ENCODE measurements around the gene TMPRSS9. TPM values are rescaled to one million over a fixed set of nuclear protein-coding genes. Genes with fewer than 3 reads are reported as not detected.

Gene TMPRSS9
- total RNA-seq, 1 donor from 2014 or later: not detected

DNA sequence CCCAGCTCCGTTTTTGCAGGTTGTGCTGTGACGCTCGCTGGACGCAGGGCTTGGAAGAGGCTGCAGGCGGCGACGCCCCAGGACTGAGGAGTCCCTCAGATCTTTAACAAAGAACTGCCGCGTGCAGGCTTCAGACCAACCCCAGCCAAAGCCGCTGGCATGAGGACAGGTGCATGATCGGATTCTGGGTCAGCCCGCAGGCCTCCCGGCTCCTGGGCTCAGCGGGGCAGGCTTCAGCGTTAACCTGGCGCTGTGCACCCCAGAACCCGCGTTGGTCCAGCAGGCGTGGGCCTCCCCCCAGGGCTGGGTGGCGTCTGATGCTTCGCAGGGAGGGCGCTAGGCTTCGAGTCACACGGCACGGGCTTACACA is 68.2 kb downstream of the TMPRSS9 start:
- TF ChIP-seq, protein P1, sequence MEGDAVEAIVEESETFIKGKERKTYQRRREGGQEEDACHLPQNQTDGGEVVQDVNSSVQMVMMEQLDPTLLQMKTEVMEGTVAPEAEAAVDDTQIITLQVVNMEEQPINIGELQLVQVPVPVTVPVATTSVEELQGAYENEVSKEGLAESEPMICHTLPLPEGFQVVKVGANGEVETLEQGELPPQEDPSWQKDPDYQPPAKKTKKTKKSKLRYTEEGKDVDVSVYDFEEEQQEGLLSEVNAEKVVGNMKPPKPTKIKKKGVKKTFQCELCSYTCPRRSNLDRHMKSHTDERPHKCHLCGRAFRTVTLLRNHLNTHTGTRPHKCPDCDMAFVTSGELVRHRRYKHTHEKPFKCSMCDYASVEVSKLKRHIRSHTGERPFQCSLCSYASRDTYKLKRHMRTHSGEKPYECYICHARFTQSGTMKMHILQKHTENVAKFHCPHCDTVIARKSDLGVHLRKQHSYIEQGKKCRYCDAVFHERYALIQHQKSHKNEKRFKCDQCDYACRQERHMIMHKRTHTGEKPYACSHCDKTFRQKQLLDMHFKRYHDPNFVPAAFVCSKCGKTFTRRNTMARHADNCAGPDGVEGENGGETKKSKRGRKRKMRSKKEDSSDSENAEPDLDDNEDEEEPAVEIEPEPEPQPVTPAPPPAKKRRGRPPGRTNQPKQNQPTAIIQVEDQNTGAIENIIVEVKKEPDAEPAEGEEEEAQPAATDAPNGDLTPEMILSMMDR (conservative IDR thresholded peaks at IDR 0.05; ENCODE audit: low read depth, low read length): no peak
- H3K4me3 ChIP-seq (ENCODE audit: low read depth, low read length): peak overlapping the region; percentile 75
- no peak for DNase-seq (ENCODE audit: low read depth)

DNA sequence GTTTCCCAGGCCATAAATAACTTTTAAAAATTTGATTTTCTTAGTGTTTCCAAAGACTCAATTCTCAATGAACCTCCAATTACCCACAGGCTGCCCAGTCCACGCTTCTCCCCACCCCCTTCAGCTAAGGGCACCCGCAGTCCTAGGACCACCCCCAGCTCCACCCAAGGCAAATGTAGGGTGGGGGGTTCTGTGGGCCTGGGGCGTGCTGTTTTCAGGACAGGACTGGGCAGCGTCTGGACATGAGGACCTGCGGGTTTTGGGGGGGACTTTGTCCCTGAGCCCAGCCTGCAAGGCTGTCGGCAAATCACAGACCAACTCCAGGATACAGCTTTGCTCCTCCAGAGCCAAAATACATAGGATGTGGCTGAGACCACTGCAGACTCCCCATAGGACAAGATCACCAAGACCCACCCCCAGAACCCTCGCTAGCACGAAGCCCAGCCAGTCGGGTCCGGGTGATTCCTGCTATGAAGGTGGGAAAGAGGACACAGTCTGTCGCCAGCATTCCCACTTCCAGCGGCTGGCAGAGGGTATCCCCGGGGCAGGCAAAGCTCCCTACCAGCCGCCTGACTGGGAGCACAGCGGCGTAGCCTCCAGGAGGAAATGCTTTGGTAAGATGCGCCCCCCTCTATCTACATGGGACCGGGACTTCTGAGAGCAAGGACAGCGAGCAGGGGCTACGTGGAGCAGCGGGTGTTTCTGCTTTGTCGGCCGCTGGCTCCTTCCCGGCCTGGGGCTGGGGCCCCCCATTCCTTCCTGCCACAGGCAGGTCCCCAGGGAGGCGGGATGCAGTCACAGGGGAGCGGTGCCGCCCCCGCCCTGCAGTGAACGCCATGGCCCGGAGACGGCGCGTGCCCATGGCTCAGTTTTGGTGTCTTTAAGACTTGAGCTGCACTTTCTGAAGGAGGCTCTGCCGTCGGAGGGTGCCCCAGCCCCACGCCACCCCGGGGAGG is 69.0 kb downstream of the TMPRSS9 start:
- H3K4me3 ChIP-seq (ENCODE audit: low read depth, low read length): no peak overlapping the region
- TF ChIP-seq, protein P1 (conservative IDR thresholded peaks at IDR 0.05; ENCODE audit: low read depth, low read length): no peak
- DNase-seq (ENCODE audit: low read depth): no peak

DNA sequence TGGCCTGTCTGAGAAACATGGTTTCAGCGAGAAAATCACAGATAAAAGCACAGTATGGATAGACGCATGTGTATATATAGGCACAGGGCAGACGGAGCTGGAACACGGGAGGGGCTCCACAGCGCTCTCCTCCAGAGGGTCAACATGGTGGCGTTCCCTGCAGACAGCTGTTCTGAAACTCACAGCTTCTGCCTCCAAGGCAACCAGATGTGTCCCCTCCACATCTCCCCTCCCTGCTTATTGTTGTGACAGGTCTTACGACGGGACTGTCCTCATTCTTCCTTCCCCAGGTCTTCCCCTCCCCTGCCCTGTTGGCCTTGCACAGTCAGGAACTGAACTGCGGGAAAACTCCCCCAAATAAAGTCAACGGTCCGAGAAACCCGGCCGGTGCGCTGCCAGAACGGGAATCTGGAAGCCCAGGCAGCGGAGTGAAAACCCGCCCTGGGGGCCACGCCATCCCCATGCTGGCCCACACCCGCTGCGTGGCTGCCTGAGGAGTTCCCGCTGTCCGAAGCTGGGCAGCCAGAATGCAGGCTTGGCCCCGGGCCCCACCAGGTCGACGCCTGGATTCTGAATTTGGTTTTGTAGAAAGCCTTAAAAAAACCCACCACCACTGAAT is 70.0 kb downstream of the TMPRSS9 start:
- no peak for DNase-seq (ENCODE audit: low read depth)
- TF ChIP-seq, protein P1 (conservative IDR thresholded peaks at IDR 0.05; ENCODE audit: low read depth, low read length): no peak
- no peak overlapping the region for H3K4me3 ChIP-seq (ENCODE audit: low read depth, low read length)

DNA sequence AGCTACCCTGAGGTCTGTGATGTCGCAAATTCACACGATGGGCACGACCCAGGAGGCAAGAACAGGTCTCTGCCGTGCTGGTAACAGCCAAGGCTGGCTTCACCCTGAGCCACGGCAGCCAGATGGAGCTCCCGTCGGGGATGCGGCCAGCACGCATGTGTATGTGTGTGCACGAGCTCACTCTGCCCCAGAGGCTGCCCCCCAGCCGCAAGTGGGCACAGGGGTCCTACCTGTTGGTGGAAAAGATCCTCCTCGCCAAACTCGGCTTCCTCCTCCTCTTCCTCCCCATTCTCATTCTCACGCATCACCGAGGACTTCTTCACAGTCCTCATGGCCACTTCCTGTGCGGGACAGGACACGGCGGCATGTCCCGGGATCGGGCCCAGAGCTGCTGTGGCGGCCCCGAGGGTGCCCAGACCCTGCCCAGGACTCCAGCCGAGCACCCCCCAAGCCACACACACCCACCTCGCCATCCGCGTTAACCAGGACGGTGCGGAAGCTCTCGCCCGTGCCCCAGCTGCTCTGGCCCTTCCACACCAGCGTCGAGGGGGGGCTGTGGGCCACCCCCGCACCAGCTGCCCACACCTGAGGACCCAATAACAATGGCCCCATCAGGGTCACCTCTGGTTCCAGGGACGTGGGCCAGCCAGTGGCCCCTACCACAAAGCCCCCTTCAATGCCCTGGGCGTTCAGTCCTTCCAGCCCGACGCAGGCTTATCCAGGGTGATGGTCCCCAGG is 71.4 kb downstream of the TMPRSS9 start:
- no peak overlapping the region for H3K4me3 ChIP-seq (ENCODE audit: low read depth, low read length)
- DNase-seq (ENCODE audit: low read depth): no peak
- TF ChIP-seq, protein P1 (conservative IDR thresholded peaks at IDR 0.05; ENCODE audit: low read depth, low read length): no peak

DNA sequence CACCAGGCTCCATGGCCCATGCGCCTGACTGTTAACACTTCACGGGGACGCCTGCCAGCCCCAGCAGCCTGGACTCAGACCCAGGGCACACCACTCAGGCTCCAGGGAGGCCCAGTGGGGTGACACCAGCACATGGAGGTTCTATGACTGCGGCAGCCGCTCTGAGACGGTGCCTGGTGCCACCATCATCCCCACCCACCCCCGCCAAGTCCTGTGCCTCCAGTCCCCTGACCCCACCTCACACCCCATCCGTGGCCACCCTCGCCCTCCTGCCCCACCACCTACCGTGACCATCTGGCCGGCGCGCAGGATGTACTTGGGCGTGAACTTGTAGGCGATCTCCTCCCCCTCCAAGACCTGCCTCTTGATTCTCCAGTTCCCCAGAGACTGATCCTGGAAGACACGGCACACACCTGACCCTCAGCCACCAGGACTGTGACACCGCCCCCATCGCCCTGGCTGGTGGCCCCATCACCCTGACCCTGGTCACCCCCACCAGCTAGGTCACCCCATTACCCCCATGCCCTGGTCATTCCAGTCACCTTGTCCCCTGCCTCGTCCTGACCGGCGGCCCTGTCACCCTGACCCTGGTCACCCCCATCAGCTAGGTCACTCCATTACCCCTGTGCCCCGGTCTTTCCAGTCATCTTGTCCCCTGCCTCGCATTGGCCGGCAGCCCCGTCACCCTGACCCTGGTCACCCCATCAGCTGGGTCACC is 72.2 kb downstream of the TMPRSS9 start:
- H3K4me3 ChIP-seq (ENCODE audit: low read depth, low read length): no peak overlapping the region
- no peak for DNase-seq (ENCODE audit: low read depth)
- TF ChIP-seq, protein P1 (conservative IDR thresholded peaks at IDR 0.05; ENCODE audit: low read depth, low read length): no peak

DNA sequence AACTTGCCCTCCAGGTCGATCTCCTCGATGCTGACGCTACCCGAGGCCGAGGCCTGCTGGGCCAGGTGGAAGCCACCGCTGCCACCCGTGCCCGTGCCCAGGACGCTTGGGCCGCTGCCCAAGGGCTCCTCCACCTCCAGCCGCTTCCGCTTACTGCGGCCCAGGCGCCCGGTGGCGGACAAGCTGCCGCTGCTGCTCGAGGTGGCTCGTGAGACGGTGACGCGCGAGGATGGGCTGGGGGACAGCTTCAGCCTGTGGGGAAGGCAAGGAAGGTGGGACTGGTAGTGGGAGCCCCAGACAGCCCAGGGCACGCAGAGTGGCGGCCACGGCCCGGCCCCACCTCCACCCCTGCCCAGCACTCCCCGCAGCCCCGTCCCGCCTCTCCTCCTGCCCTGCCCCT is 73.8 kb downstream of the TMPRSS9 start:
- no peak overlapping the region for H3K4me3 ChIP-seq (ENCODE audit: low read depth, low read length)
- DNase-seq (ENCODE audit: low read depth): no peak
- TF ChIP-seq, protein P1 (conservative IDR thresholded peaks at IDR 0.05; ENCODE audit: low read depth, low read length): no peak
